Spleen (tissue), 7 donors: ENCODE measurements around the gene SNX8.

Experiments
- CTCF ChIP-seq, 11 experiments: fragments of 200-600 bp in 7 of 11; fragments of 450-650 bp in 4 of 11; sonication (generic) in 4 of 11; IDR thresholded peaks in 8 of 11; conservative IDR thresholded peaks in 3 of 11; 1 replicate in 7 of 11; 2 replicates in 4 of 11; pipeline versions ENCODE4 v1.4.0 to v1.8.0; 2016 to 2021; ENCODE audit warnings: antibody characterized with exemption in 11 of 11, inconsistent platforms in 4 of 11, mild to moderate bottlenecking in 1 of 11
- POLR2A ChIP-seq, 3 donors: fragments of 450-650 bp; IDR thresholded peaks; one replicate each; pipeline ENCODE4 v1.5.1; 2017; ENCODE audit warnings: antibody characterized with exemption in 3 of 3, mild to moderate bottlenecking in 1 of 3
- donor health status: DM: no; HTN: no; CAD: no; lungs with moderate emphysema.
- donor health status: DM: no; HTN: no; CAD: no.
- donor health status: DM: no; HTN: no; CAD: no.

GRCh38 chr7:2208712-2209111, 105.5 kb downstream of the SNX8 start:
- no peak for TF ChIP-seq CTCF (IDR thresholded peaks at IDR 0.05 in 8 of 11, conservative IDR thresholded peaks at IDR 0.05 in 3 of 11)
- TF ChIP-seq POLR2A (IDR thresholded peaks at IDR 0.05), result no peak
